ENCODE data around the gene SLC27A3.
A peak's percentile ranks its signal among the peaks of the same experiment; 100 is the strongest.

The SLC27A3 gene

DNA sequence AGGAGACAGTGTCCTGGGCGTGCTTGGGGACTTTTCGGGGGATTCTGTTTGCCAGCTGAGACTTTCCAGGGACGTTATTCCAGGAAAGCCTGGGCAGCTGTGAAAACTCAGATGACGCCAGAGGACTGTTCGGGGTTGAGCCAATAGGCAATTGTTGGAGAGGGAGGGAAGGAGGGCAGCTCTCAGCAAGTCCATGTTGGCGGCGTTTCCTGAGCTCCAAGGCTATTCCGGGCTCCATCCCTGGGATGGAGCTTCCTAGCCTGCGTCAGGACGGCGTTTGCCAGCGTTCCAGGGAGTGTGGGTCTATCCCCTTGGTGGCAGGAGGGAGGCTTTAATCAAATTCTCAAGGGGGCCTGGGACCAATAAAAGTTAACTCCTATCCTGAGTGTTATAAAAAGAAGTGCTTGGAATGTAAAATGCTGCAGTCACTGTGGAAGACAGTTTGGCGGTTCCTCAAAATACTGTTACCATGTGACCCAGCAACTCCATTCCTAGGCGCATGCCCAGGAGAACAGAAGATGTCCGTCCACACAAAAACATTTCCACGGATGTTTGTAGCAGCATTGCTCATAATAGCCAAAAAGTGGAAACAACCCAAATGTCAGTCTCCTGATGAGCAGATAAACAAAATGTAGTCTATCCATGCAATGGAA lies 15.2 kb downstream of the SLC27A3 start:
- Histone ChIP-seq H2AFZ (ENCODE audit: low read depth, low read length) (peak overlapping the region; percentile 73), H3K4me1 (ENCODE audit: low read length) (peaks cover 38% of the 10 kb centered on the region), H3K9ac (ENCODE audit: low read length) (peak overlapping the region; percentile 67), H3K4me3 (ENCODE audit: low read length) (peak overlapping the region; percentile 73), H3K36me3 (replicated peaks; ENCODE audit: low read depth, low read length) (no peaks in the 10 kb centered on the region), H3K79me2 (ENCODE audit: low read length) (no peaks in the 10 kb centered on the region), H3K9me3 (ENCODE audit: insufficient read depth, low read length) (0 out of 2 replicates have a peak, but pooled peaks cover 3% of the 10 kb centered on the region), H3K27me3 (ENCODE audit: low read depth, low read length) (peaks cover 20% of the 10 kb centered on the region), H4K20me1 (ENCODE audit: insufficient read depth, low read length) (no peaks in the 10 kb centered on the region), H3K27ac (ENCODE audit: low read length) (peak overlapping the region; percentile 93), H3K4me2 (ENCODE audit: low read length) (peak overlapping the region; percentile 95)
- TF ChIP-seq EZH2phosphoT487 (IDR thresholded peaks at IDR 0.05; ENCODE audit: low read depth) (no peak), CTCF (IDR thresholded peaks at IDR 0.05; ENCODE audit: low read depth, low read length) (no peak)

DNA sequence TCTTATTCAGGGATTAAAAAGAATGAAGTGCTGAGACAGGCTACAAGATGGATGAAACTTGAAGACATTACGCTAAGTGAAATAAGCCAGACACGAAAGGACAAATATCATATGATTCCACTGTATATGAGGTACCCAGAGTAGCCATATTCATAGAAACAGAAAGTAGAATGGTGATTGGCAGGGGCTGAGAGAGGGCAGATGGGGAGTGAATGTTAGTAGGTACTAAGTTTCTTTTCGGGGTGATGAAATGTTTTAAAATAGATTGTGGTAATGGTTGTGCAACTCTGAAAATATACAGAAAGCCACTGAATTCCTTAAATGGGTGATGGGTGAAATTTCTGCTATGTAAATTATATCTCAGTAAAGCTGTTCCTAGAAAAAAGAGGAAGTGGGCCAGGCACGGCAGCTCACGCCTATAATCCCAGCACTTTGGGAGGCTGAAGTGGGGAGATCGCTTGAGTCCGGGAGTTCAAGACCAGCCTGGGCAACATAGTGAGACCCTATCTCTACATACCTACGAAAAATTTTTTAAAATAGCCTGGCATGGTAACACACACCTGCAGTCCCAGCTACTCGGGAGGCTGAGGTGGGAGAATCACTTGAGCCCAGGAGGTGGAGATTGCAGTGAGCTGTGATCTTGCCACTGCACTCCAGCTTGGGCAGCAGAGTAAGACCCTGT lies 15.9 kb downstream of the SLC27A3 start:
- Histone ChIP-seq H3K27me3 (ENCODE audit: low read depth, low read length) (peaks cover 20% of the 10 kb centered on the region), H3K79me2 (ENCODE audit: low read length) (no peaks in the 10 kb centered on the region), H4K20me1 (ENCODE audit: insufficient read depth, low read length) (no peaks in the 10 kb centered on the region), H3K4me2 (ENCODE audit: low read length) (peak overlapping the region; percentile 95), H3K4me1 (ENCODE audit: low read length) (peaks cover 34% of the 10 kb centered on the region), H3K9me3 (ENCODE audit: insufficient read depth, low read length) (0 out of 2 replicates have a peak, but pooled peaks cover 2% of the 10 kb centered on the region), H3K27ac (ENCODE audit: low read length) (peak overlapping the region; percentile 93), H3K9ac (ENCODE audit: low read length) (peak overlapping the region; percentile 67), H3K4me3 (ENCODE audit: low read length) (peak overlapping the region; percentile 73), H2AFZ (ENCODE audit: low read depth, low read length) (peak overlapping the region; percentile 73), H3K36me3 (replicated peaks; ENCODE audit: low read depth, low read length) (no peaks in the 10 kb centered on the region)
- no peak for TF ChIP-seq CTCF (IDR thresholded peaks at IDR 0.05; ENCODE audit: low read depth, low read length)
- no peak for TF ChIP-seq EZH2phosphoT487 (IDR thresholded peaks at IDR 0.05; ENCODE audit: low read depth)

DNA sequence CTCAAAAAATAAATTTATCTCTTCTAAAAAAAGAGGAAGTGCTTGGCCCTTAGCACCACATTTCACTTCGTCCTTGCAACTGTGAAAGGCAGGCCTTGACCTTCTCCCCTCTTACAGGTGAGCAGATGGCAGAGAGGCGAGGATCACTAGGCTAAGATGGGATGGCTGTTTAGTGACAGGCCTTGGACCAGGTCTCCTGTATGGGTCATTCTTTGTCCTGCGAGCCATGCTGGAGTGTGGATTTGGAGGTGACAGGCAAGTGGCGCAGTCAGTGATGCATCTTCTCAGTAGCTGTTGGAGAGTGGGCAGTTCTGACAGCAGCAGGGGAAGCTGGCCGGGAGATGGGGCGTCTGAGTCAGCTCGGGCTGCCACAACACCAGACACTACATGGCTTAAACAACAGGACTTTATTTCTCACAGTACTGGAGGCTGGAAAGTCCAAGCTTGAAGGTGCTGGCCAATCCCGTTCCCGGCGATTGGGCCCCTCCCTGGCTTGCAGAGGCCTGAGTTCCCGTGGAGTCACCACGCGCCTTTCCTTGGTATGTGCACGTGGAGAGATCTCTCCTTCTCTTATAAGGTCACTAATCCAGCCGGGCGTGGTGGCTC lies 16.5 kb downstream of the SLC27A3 start:
- Histone ChIP-seq H3K4me3 (ENCODE audit: low read length) (peak overlapping the region; percentile 73), H3K4me1 (ENCODE audit: low read length) (peaks cover 34% of the 10 kb centered on the region), H4K20me1 (ENCODE audit: insufficient read depth, low read length) (no peaks in the 10 kb centered on the region), H3K36me3 (replicated peaks; ENCODE audit: low read depth, low read length) (no peaks in the 10 kb centered on the region), H3K27ac (ENCODE audit: low read length) (peak overlapping the region; percentile 93), H3K4me2 (ENCODE audit: low read length) (peak overlapping the region; percentile 95), H3K79me2 (ENCODE audit: low read length) (no peaks in the 10 kb centered on the region), H3K9me3 (ENCODE audit: insufficient read depth, low read length) (no peaks in the 10 kb centered on the region), H2AFZ (ENCODE audit: low read depth, low read length) (no peak overlapping the region), H3K9ac (ENCODE audit: low read length) (peak overlapping the region; percentile 50), H3K27me3 (ENCODE audit: low read depth, low read length) (peaks cover 16% of the 10 kb centered on the region)
- TF ChIP-seq EZH2phosphoT487 (IDR thresholded peaks at IDR 0.05; ENCODE audit: low read depth), result no peak
- no peak for TF ChIP-seq CTCF (IDR thresholded peaks at IDR 0.05; ENCODE audit: low read depth, low read length)

GRCh38 chr1:153792631-153793041 lies 17.4 kb downstream of the SLC27A3 start:
- no peak overlapping the region for H3K27ac ChIP-seq (ENCODE audit: low read length)
- H4K20me1 ChIP-seq (ENCODE audit: insufficient read depth, low read length), result no peaks in the 10 kb centered on the region
- H3K79me2 ChIP-seq (ENCODE audit: low read length), result no peaks in the 10 kb centered on the region
- no peak overlapping the region for H3K4me3 ChIP-seq (ENCODE audit: low read length)
- no peak overlapping the region for H3K9ac ChIP-seq (ENCODE audit: low read length)
- peaks cover 16% of the 10 kb centered on the region for H3K27me3 ChIP-seq (ENCODE audit: low read depth, low read length)
- no peaks in the 10 kb centered on the region for H3K36me3 ChIP-seq (replicated peaks; ENCODE audit: low read depth, low read length)
- no peaks in the 10 kb centered on the region for H3K9me3 ChIP-seq (ENCODE audit: insufficient read depth, low read length)
- H3K4me2 ChIP-seq (ENCODE audit: low read length), result no peak overlapping the region
- peaks cover 40% of the 10 kb centered on the region for H3K4me1 ChIP-seq (ENCODE audit: low read length)
- H2AFZ ChIP-seq (ENCODE audit: low read depth, low read length), result no peak overlapping the region
- TF ChIP-seq EZH2phosphoT487 (IDR thresholded peaks at IDR 0.05; ENCODE audit: low read depth) (no peak), CTCF (IDR thresholded peaks at IDR 0.05; ENCODE audit: low read depth, low read length) (no peak)
